Adrenal gland (tissue), 12 donors: ENCODE results near the gene LRRK1. TPM values are rescaled to one million over a fixed set of nuclear protein-coding genes. Genes with fewer than 3 reads are reported as not detected.

ENCODE experiments used
- DNase-seq, 7 donors: peaks; one replicate each; pipeline ENCODE4 v3.0.0-alpha.2; 2019 to 2020
- H3K27ac ChIP-seq, 5 donors: fragments of 200-600 bp; sonication (generic) in 4 of 5; 1 replicate in 3 of 5; 2 replicates in 2 of 5; pipeline versions ENCODE4 v1.5.1 to v1.8.0; 2016 to 2020; ENCODE audit warnings: mild to moderate bottlenecking in 1 of 5
- H3K27me3 ChIP-seq: fragments of 200-600 bp; 2 replicates; pipeline ENCODE4 v1.8.0; 2021
- H3K36me3 ChIP-seq, 2 donors: fragments of 200-600 bp; replicated peaks in 1 of 2; 1 replicate in 1 of 2; 2 replicates in 1 of 2; pipeline versions ENCODE4 v1.5.1 to v1.8.0; 2018 to 2022
- H3K4me1 ChIP-seq, 2 donors: fragments of 200-600 bp; replicated peaks in 1 of 2; 1 replicate in 1 of 2; 2 replicates in 1 of 2; pipeline versions ENCODE4 v1.5.1 to v1.8.0; 2018 to 2021
- H3K4me3 ChIP-seq, 4 donors: fragments of 200-600 bp; sonication (generic) in 3 of 4; one replicate each; pipeline ENCODE4 v1.5.1; 2016 to 2018
- H3K9me3 ChIP-seq, 3 donors: fragments of 200-600 bp; sonication (generic) in 1 of 3; replicated peaks in 1 of 3; 1 replicate in 2 of 3; 2 replicates in 1 of 3; pipeline versions ENCODE4 v1.5.1 to v1.8.0; 2016 to 2021
- CTCF ChIP-seq, 6 experiments: fragments of 450-650 bp in 4 of 6; fragments of 200-600 bp in 2 of 6; sonication (generic) in 1 of 6; IDR thresholded peaks; 1 replicate in 5 of 6; 2 replicates in 1 of 6; pipeline versions ENCODE4 v1.5.1 to v1.8.0; 2016 to 2021; ENCODE audit warnings: antibody characterized with exemption in 6 of 6, mild to moderate bottlenecking in 2 of 6, moderate library complexity in 1 of 6
- POLR2A ChIP-seq, 2 donors: fragments of 450-650 bp; IDR thresholded peaks; one replicate each; pipeline ENCODE4 v1.6.1; 2017; ENCODE audit warnings: antibody characterized with exemption in 2 of 2, mild to moderate bottlenecking in 2 of 2, moderate library complexity in 1 of 2
- WGBS, 4 donors: extraction: QIAGEN DNeasy Blood & Tissue Kit in 2 of 4; methylation state at CpG; one replicate each; pipeline versions ENCODE4 v1.1.5 to v1.1.7; 2013 to 2017; 5-methylcytosine and 5-hydroxymethylcytosine counted together
- intact Hi-C, 2 donors: fragments of 100-400 bp; cut with DNase I; formaldehyde crosslinking; loops; one replicate each; pipeline versions ENCODE4 v1.14.1 to v1.15.0; 2022 to 2023
- polyA plus RNA-seq, 3 donors: library from polyadenylated mRNA; stranded (reverse); fragments of 200-250 nt in 2 of 3; fragments of 350-450 nt in 1 of 3; fragmentation: Illumina TruSeq in 1 of 3; extraction: RNeasy Lipid Tissue Mini Kit (QIAGEN cat#74804) in 1 of 3; gene quantifications; one replicate each; pipeline ENCODE4 v1.2.3, GENCODE V29; 2013 to 2014
- total RNA-seq, 9 donors: library from RNA; depleted of rRNA in 4 of 9; stranded (reverse); fragments of >200 nt in 4 of 9; fragments of 120-200 nt in 1 of 9; fragmentation: NEBNext Ultra II Directional in 1 of 9; extraction: Animal tissue kit (Norgen Biotek cat#: 25700) in 1 of 9; gene quantifications; one replicate each; pipeline versions ENCODE4 v1.1.0 to v1.2.4, GENCODE V29; 2013 to 2023
- donor health status: healthy with polysubstance abuse.
- donor health status: Bipolar disorder and iron deficiency.
- donor health status: DM: yes; HTN: yes; CAD: no.
- donor health status: DM: no; HTN: no; CAD: no.
- donor health status: DM: no; HTN: no; CAD: no.
- donor health status: DM: yes; HTN: yes; CAD: no.

LRRK1 gene
- total and polyA plus RNA-seq, 12 donors, result 0.44 to 13.1 (median 7.7) TPM

GRCh38 chr15:101112336-101113113, 193.4 kb downstream of the LRRK1 start:
- TF ChIP-seq CTCF (IDR thresholded peaks at IDR 0.05) (no peak), POLR2A (IDR thresholded peaks at IDR 0.05) (no peak)
- H3K36me3 ChIP-seq, result no peaks in the 10 kb centered on the region
- intact Hi-C loops, result loop anchor here (5.0 to 10.0 kb wide), 2 partner anchors 50 to 152 kb away; no protein-coding TSS in a partner anchor
- 77 to 88% (median 82%) methylated on average over 9 to 16 of the region's 16 CpGs for WGBS, 4 donors
- no peaks in the 10 kb centered on the region for H3K27me3 ChIP-seq
- peaks cover 0 to 6% of the 10 kb centered on the region in 2 donors for H3K4me1 ChIP-seq
- H3K9me3 ChIP-seq, result no peaks in the 10 kb centered on the region
- peak overlapping the region in 1 of 5 donors; percentile 29 for H3K27ac ChIP-seq
- no peak for DNase-seq
- no peak overlapping the region for H3K4me3 ChIP-seq

- H3K4me1 ChIP-seq, result peaks cover 0 to 6% of the 10 kb centered on the region in 2 donors
- no peaks in the 10 kb centered on the region for H3K36me3 ChIP-seq
- intact Hi-C loops, result loop anchor here (5.0 to 10.0 kb wide), 2 partner anchors 49 to 151 kb away; no protein-coding TSS in a partner anchor
- H3K4me3 ChIP-seq, result no peak overlapping the region
- no peaks in the 10 kb centered on the region for H3K27me3 ChIP-seq
- no peak for DNase-seq
- 85 to 91% (median 89%) methylated on average over 16 to 19 of the region's 19 CpGs for WGBS, 4 donors
- TF ChIP-seq CTCF (IDR thresholded peaks at IDR 0.05) (no peak), POLR2A (IDR thresholded peaks at IDR 0.05) (no peak)
- no peak overlapping the region for H3K27ac ChIP-seq
- H3K9me3 ChIP-seq, result no peaks in the 10 kb centered on the region
Observed at GRCh38 chr15:101113114-101114005, 194.2 kb downstream of the LRRK1 start.

DNA sequence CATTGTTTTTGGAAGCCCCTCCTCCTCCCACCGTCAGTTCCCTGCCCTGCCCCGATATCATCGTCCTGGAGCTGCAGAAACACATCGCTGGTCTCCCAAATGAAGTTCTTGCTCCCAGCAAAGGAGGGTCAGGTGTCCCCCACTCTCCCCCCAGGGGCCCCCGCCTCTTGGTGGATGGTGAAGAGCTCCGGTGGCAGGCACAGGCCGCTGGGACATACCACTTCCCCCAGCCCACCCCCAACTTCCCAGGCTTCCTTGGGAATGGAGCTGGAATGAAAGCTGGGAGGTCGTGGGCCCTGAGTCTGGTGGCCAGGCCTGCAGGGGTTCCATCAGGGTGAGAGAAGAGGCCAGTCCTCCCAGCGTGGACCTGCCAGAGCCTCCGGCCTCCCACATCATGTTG, 195.0 kb downstream of the LRRK1 start:
- Histone ChIP-seq H3K27me3 (no peaks in the 10 kb centered on the region), H3K4me3 (no peak overlapping the region), H3K9me3 (no peaks in the 10 kb centered on the region), H3K36me3 (no peaks in the 10 kb centered on the region), H3K4me1 (peaks cover 0 to 6% of the 10 kb centered on the region in 2 donors), H3K27ac (no peak overlapping the region)
- intact Hi-C loops, result loop anchor here (5.0 to 10.0 kb wide), 2 partner anchors 48 to 151 kb away; no protein-coding TSS in a partner anchor
- 60 to 75% (median 68%) methylated on average over 5 to 10 of the region's 10 CpGs for WGBS, 4 donors
- no peak for DNase-seq
- TF ChIP-seq POLR2A (IDR thresholded peaks at IDR 0.05) (no peak), CTCF (IDR thresholded peaks at IDR 0.05) (no peak)

GRCh38 chr15:101114610-101115009, 195.5 kb downstream of the LRRK1 start:
- Histone ChIP-seq H3K27ac (no peak overlapping the region), H3K4me3 (no peak overlapping the region), H3K36me3 (no peaks in the 10 kb centered on the region), H3K9me3 (no peaks in the 10 kb centered on the region), H3K27me3 (no peaks in the 10 kb centered on the region), H3K4me1 (peaks cover 0 to 6% of the 10 kb centered on the region in 2 donors)
- WGBS, 4 donors, result 82 to 100% (median 87%) methylated on average over 2 to 4 of the region's 4 CpGs
- TF ChIP-seq CTCF (IDR thresholded peaks at IDR 0.05) (no peak), POLR2A (IDR thresholded peaks at IDR 0.05) (no peak)
- DNase-seq, result no peak
- intact Hi-C loops, result loop anchor here (5.0 to 10.0 kb wide), 2 partner anchors 48 to 150 kb away; no protein-coding TSS in a partner anchor
